ENCODE data around the gene AGMAT.

Gene AGMAT

GRCh38 chr1:15558516-15558915 lies 26.3 kb downstream of the AGMAT start:
- no peak overlapping the region for H3K4me3 Mint-ChIP-seq
- no peaks in the 10 kb centered on the region for H3K27me3 Mint-ChIP-seq
- no peak overlapping the region for H3K27ac Mint-ChIP-seq
- H3K9me3 Mint-ChIP-seq = no peaks in the 10 kb centered on the region
- CTCF ChIA-PET = no interaction called here
- peaks cover 12% of the 10 kb centered on the region for H3K36me3 Mint-ChIP-seq
- no peaks in the 10 kb centered on the region for H3K4me1 Mint-ChIP-seq
- DNase-seq = no peak

- H3K36me3 Mint-ChIP-seq = peaks cover 14% of the 10 kb centered on the region
- no peak for DNase-seq
- H3K27me3 Mint-ChIP-seq = no peaks in the 10 kb centered on the region
- H3K4me3 Mint-ChIP-seq = no peak overlapping the region
- no peaks in the 10 kb centered on the region for H3K9me3 Mint-ChIP-seq
- no peak overlapping the region for H3K27ac Mint-ChIP-seq
- CTCF ChIA-PET = no interaction called here
- no peaks in the 10 kb centered on the region for H3K4me1 Mint-ChIP-seq
Measured at GRCh38 chr1:15557594-15557993, 27.3 kb downstream of the AGMAT start.

GRCh38 chr1:15557008-15557407 lies 27.8 kb downstream of the AGMAT start:
- Mint-ChIP-seq H3K4me3 (no peak overlapping the region), H3K4me1 (no peaks in the 10 kb centered on the region), H3K27ac (no peak overlapping the region), H3K9me3 (no peaks in the 10 kb centered on the region), H3K27me3 (no peaks in the 10 kb centered on the region), H3K36me3 (peaks cover 10% of the 10 kb centered on the region)
- DNase-seq = no peak
- CTCF ChIA-PET = no interaction called here

- Mint-ChIP-seq H3K27me3 (no peaks in the 10 kb centered on the region), H3K27ac (no peak overlapping the region), H3K36me3 (peaks cover 21% of the 10 kb centered on the region), H3K4me3 (no peak overlapping the region), H3K9me3 (no peaks in the 10 kb centered on the region), H3K4me1 (peaks cover 5% of the 10 kb centered on the region)
- CTCF ChIA-PET = no interaction called here
- no peak for DNase-seq
Measured at GRCh38 chr1:15550573-15550972, 34.3 kb downstream of the AGMAT start.

- Mint-ChIP-seq H3K36me3 (peaks cover 27% of the 10 kb centered on the region), H3K27me3 (no peaks in the 10 kb centered on the region), H3K4me3 (no peak overlapping the region), H3K9me3 (no peaks in the 10 kb centered on the region), H3K27ac (no peak overlapping the region), H3K4me1 (peaks cover 5% of the 10 kb centered on the region)
- CTCF ChIA-PET = interaction anchor here (1.2 kb wide), 1 partner anchor 49 kb away, joined by 3 read pairs; no protein-coding TSS in a partner anchor
- DNase-seq = no peak
Measured at GRCh38 chr1:15546641-15547040, 38.2 kb downstream of the AGMAT start.

GRCh38 chr1:15543589-15544568 lies 41.0 kb downstream of the AGMAT start:
- Mint-ChIP-seq H3K36me3 (peaks cover 31% of the 10 kb centered on the region), H3K9me3 (no peaks in the 10 kb centered on the region), H3K27me3 (no peaks in the 10 kb centered on the region), H3K27ac (no peak overlapping the region), H3K4me1 (no peaks in the 10 kb centered on the region), H3K4me3 (no peak overlapping the region)
- DNase-seq = no peak
- CTCF ChIA-PET = no interaction called here

GRCh38 chr1:15543251-15543588 lies 41.6 kb downstream of the AGMAT start:
- Mint-ChIP-seq H3K9me3 (no peaks in the 10 kb centered on the region), H3K4me3 (no peak overlapping the region), H3K36me3 (peaks cover 34% of the 10 kb centered on the region), H3K27ac (no peak overlapping the region), H3K27me3 (no peaks in the 10 kb centered on the region), H3K4me1 (no peaks in the 10 kb centered on the region)
- CTCF ChIA-PET = no interaction called here
- no peak for DNase-seq

GRCh38 chr1:15542388-15543250 lies 42.2 kb downstream of the AGMAT start:
- H3K27me3 Mint-ChIP-seq = no peaks in the 10 kb centered on the region
- H3K27ac Mint-ChIP-seq = no peak overlapping the region
- DNase-seq = no peak
- CTCF ChIA-PET = no interaction called here
- H3K36me3 Mint-ChIP-seq = peaks cover 28% of the 10 kb centered on the region
- H3K9me3 Mint-ChIP-seq = no peaks in the 10 kb centered on the region
- no peak overlapping the region for H3K4me3 Mint-ChIP-seq
- H3K4me1 Mint-ChIP-seq = no peaks in the 10 kb centered on the region

- H3K27ac Mint-ChIP-seq = no peak overlapping the region
- DNase-seq = no peak
- no peaks in the 10 kb centered on the region for H3K27me3 Mint-ChIP-seq
- no peaks in the 10 kb centered on the region for H3K4me1 Mint-ChIP-seq
- no peaks in the 10 kb centered on the region for H3K9me3 Mint-ChIP-seq
- CTCF ChIA-PET = no interaction called here
- no peak overlapping the region for H3K4me3 Mint-ChIP-seq
- peaks cover 32% of the 10 kb centered on the region for H3K36me3 Mint-ChIP-seq
Measured at GRCh38 chr1:15541231-15541792, 43.5 kb downstream of the AGMAT start.

- no peaks in the 10 kb centered on the region for H3K9me3 Mint-ChIP-seq
- H3K27me3 Mint-ChIP-seq = no peaks in the 10 kb centered on the region
- no peak overlapping the region for H3K4me3 Mint-ChIP-seq
- H3K36me3 Mint-ChIP-seq = peaks cover 30% of the 10 kb centered on the region
- CTCF ChIA-PET = no interaction called here
- no peaks in the 10 kb centered on the region for H3K4me1 Mint-ChIP-seq
- DNase-seq = no peak
- H3K27ac Mint-ChIP-seq = no peak overlapping the region
Measured at GRCh38 chr1:15540186-15540585, 44.7 kb downstream of the AGMAT start.

GRCh38 chr1:15538771-15539170 lies 46.1 kb downstream of the AGMAT start:
- DNase-seq = no peak
- CTCF ChIA-PET = no interaction called here
- H3K4me1 Mint-ChIP-seq = no peaks in the 10 kb centered on the region
- peaks cover 30% of the 10 kb centered on the region for H3K36me3 Mint-ChIP-seq
- peak overlapping the region; percentile 55 for H3K27ac Mint-ChIP-seq
- no peaks in the 10 kb centered on the region for H3K9me3 Mint-ChIP-seq
- no peak overlapping the region for H3K4me3 Mint-ChIP-seq
- no peaks in the 10 kb centered on the region for H3K27me3 Mint-ChIP-seq

GRCh38 chr1:15531682-15532081 lies 53.2 kb downstream of the AGMAT start:
- peaks cover 19% of the 10 kb centered on the region for H3K4me1 Mint-ChIP-seq
- H3K9me3 Mint-ChIP-seq = no peaks in the 10 kb centered on the region
- CTCF ChIA-PET = no interaction called here
- no peak overlapping the region for H3K27ac Mint-ChIP-seq
- peaks cover 15% of the 10 kb centered on the region for H3K36me3 Mint-ChIP-seq
- no peaks in the 10 kb centered on the region for H3K27me3 Mint-ChIP-seq
- H3K4me3 Mint-ChIP-seq = no peak overlapping the region
- DNase-seq = no peak

GRCh38 chr1:15531003-15531402 lies 53.8 kb downstream of the AGMAT start:
- no peak overlapping the region for H3K27ac Mint-ChIP-seq
- peaks cover 24% of the 10 kb centered on the region for H3K4me1 Mint-ChIP-seq
- no peak for DNase-seq
- H3K9me3 Mint-ChIP-seq = no peaks in the 10 kb centered on the region
- H3K36me3 Mint-ChIP-seq = peaks cover 11% of the 10 kb centered on the region
- no peak overlapping the region for H3K4me3 Mint-ChIP-seq
- CTCF ChIA-PET = no interaction called here
- no peaks in the 10 kb centered on the region for H3K27me3 Mint-ChIP-seq

- Mint-ChIP-seq H3K9me3 (no peaks in the 10 kb centered on the region), H3K27me3 (no peaks in the 10 kb centered on the region), H3K36me3 (peaks cover 8% of the 10 kb centered on the region), H3K4me1 (peaks cover 57% of the 10 kb centered on the region), H3K27ac (peak within 1 kb of the TSS; percentile 98), H3K4me3 (peak within 1 kb of the TSS; percentile 86)
- CTCF ChIA-PET = interaction anchor here (1.1 to 1.4 kb wide), 2 partner anchors 12 to 68 kb away, joined by 3 to 4 read pairs; no protein-coding TSS in a partner anchor
- peak; percentile 99 for DNase-seq
Measured at GRCh38 chr1:15526490-15527339, 58.1 kb downstream of the AGMAT start, which contains the start of gene DNAJC16. Gene DNAJC16 (plus strand): TSS chr1:15526848. CDS start chr1:15529106, 2,258 bp downstream.

Measured in activated naive CD4-positive, alpha-beta T cell treated with anti-CD3 and anti-CD28 coated beads, Interleukin-2, amount 10 ng/mL, durations not matched to agents 7 days and 5 days (primary cell).